IMR-90 (cell line): ENCODE results near the gene FAM177B. TPM values are rescaled to one million over a fixed set of nuclear protein-coding genes. Genes with fewer than 3 reads are reported as not detected.

ENCODE experiments used
- ATAC-seq: fragments of 200-7000 bp; cut with Tn5 transposase; 2 replicates; pipeline ENCODE4 v1.9.1; 2020; ENCODE audit warnings: low read depth, mild to moderate bottlenecking, moderate library complexity
- BruUV-seq: library from RNA; stranded (reverse); fragments of 400-500 nt; replicated peaks from 2 replicates; lab custom pipeline; 2021; lab: Mats Ljungman, UMichigan
- CTCF ChIA-PET: fragments of 300-600 bp; formaldehyde crosslinking; extraction: SDS; loops from one replicate; lab custom pipeline; 2021; ENCODE audit warnings: antibody characterized with exemption; lab: Yijun Ruan, JAX
- POLR2A ChIA-PET: fragments of 300-600 bp; sonication (Branson Sonifier 250); formaldehyde crosslinking; loops from one replicate; lab custom pipeline; 2022; ENCODE audit warnings: antibody characterized with exemption; ENCODE audit not compliant: unreplicated experiment; lab: Charles Lee
- DNase-seq: peaks from one replicate; pipeline ENCODE4 v3.0.0; 2013
- H2AFZ ChIP-seq: replicated peaks from 2 replicates; pipeline ENCODE3; 2013; ENCODE audit warnings: low read length, mild to moderate bottlenecking; ENCODE audit not compliant: poor library complexity
- H2AK5ac ChIP-seq: 2 replicates; pipeline ENCODE4 v1.6.1; 2013; ENCODE audit warnings: low read depth, low read length, inconsistent platforms
- H2AK9ac ChIP-seq: replicated peaks from 2 replicates; pipeline ENCODE3; 2013; ENCODE audit warnings: mild to moderate bottlenecking, low read depth, low read length, moderate library complexity; ENCODE audit not compliant: poor library complexity
- H2BK120ac ChIP-seq: 2 replicates; pipeline ENCODE4 v1.6.1; 2013; ENCODE audit warnings: low read depth, low read length, inconsistent platforms
- H2BK15ac ChIP-seq: 3 replicates; pipeline ENCODE4 v1.6.1; 2013; ENCODE audit warnings: low read depth, low read length, inconsistent platforms
- H2BK20ac ChIP-seq: 2 replicates; pipeline ENCODE4 v1.6.1; 2013; ENCODE audit warnings: low read depth, mild to moderate bottlenecking, inconsistent platforms, low read length, moderate library complexity
- H2BK5ac ChIP-seq: 2 replicates; pipeline ENCODE4 v1.6.1; 2013; ENCODE audit warnings: mild to moderate bottlenecking, low read depth, low read length, inconsistent platforms; ENCODE audit not compliant: poor library complexity, severe bottlenecking
- H3K14ac ChIP-seq: replicated peaks from 2 replicates; pipeline ENCODE4 v1.6.1; 2013; ENCODE audit warnings: low read depth, low read length, inconsistent platforms
- H3K18ac ChIP-seq: 2 replicates; pipeline ENCODE4 v1.6.1; 2013; ENCODE audit warnings: low read depth, low read length, control low read depth
- H3K23ac ChIP-seq: 2 replicates; pipeline ENCODE4 v1.6.1; 2013; ENCODE audit warnings: low read depth, low read length, inconsistent platforms
- H3K27ac ChIP-seq: 2 replicates; pipeline ENCODE4 v1.5.1; 2013; ENCODE audit warnings: mild to moderate bottlenecking, control low read depth, low read length; ENCODE audit not compliant: insufficient read depth
- H3K27me3 ChIP-seq: 2 replicates; pipeline ENCODE4 v1.6.1; 2013; ENCODE audit warnings: low read length; ENCODE audit not compliant: control insufficient read depth, insufficient read depth
- H3K36me3 ChIP-seq: 2 replicates; pipeline ENCODE4 v1.6.1; 2013; ENCODE audit warnings: low read length, mixed read lengths; ENCODE audit not compliant: control insufficient read depth, insufficient read depth
- H3K4ac ChIP-seq: 2 replicates; pipeline ENCODE4 v1.6.1; 2013; ENCODE audit warnings: low read depth, low read length, inconsistent platforms
- H3K4me1 ChIP-seq: 2 replicates; pipeline ENCODE4 v1.6.1; 2013; ENCODE audit warnings: low read length, mixed read lengths; ENCODE audit not compliant: control insufficient read depth, insufficient read depth
- H3K4me2 ChIP-seq: 2 replicates; pipeline ENCODE4 v1.6.1; 2013; ENCODE audit warnings: low read depth, mild to moderate bottlenecking, control low read depth, low read length, moderate library complexity
- H3K4me3 ChIP-seq: 2 replicates; pipeline ENCODE4 v1.5.1; 2013; ENCODE audit warnings: low read depth, mild to moderate bottlenecking, control low read depth, low read length, moderate library complexity; ENCODE audit not compliant: insufficient read depth
- H3K56ac ChIP-seq: 2 replicates; pipeline ENCODE4 v1.6.1; 2013; ENCODE audit warnings: low read length, inconsistent platforms; ENCODE audit not compliant: insufficient read depth; ENCODE audit errors: extremely low read depth
- H3K79me1 ChIP-seq, 2 experiments: 2 replicates each; pipeline ENCODE4 v1.6.1; 2013; ENCODE audit warnings: low read length in 2 of 2, inconsistent platforms in 1 of 2, low read depth in 1 of 2
- H3K9ac ChIP-seq: 2 replicates; pipeline ENCODE4 v1.6.1; 2013; ENCODE audit warnings: low read depth, low read length, control low read depth
- H3K9me1 ChIP-seq: 2 replicates; pipeline ENCODE4 v1.6.1; 2013; ENCODE audit warnings: low read length, inconsistent platforms; ENCODE audit not compliant: insufficient read depth
- H3K9me3 ChIP-seq: 2 replicates; pipeline ENCODE4 v1.6.1; 2013; ENCODE audit warnings: low read length; ENCODE audit not compliant: control insufficient read depth, insufficient read depth
- H4K20me1 ChIP-seq: 2 replicates; pipeline ENCODE4 v1.6.1; 2013; ENCODE audit warnings: low read length, inconsistent platforms; ENCODE audit not compliant: insufficient read depth
- H4K5ac ChIP-seq: 2 replicates; pipeline ENCODE4 v1.6.1; 2013; ENCODE audit warnings: mild to moderate bottlenecking, low read depth, low read length, control low read depth
- H4K8ac ChIP-seq, 2 experiments: 2 replicates each; pipeline ENCODE4 v1.6.1; 2013; ENCODE audit warnings: low read depth in 2 of 2, low read length in 2 of 2, control low read depth in 1 of 2, inconsistent platforms in 1 of 2
- H4K91ac ChIP-seq: 2 replicates; pipeline ENCODE4 v1.6.1; 2013; ENCODE audit warnings: low read depth, low read length, inconsistent platforms; ENCODE audit not compliant: insufficient read depth
- CEBPB ChIP-seq: IDR thresholded peaks from 2 replicates; pipeline ENCODE4 v1.6.1; 2012; ENCODE audit warnings: low read depth, low read length, improper control_type of control experiment
- MXI1 ChIP-seq: IDR thresholded peaks from 2 replicates; pipeline ENCODE4 v1.6.1; 2012; ENCODE audit warnings: low read depth, mild to moderate bottlenecking, low read length, moderate library complexity, borderline replicate concordance
- NFE2L2 ChIP-seq: fragments of 150-350 bp; IDR thresholded peaks from 2 replicates; pipeline ENCODE4 v1.6.1; 2016; ENCODE audit warnings: low read depth, mild to moderate bottlenecking, low read length
- WGBS, 2 experiments: methylation state at CpG; one replicate each; pipeline versions ENCODE4 v1.1.5 to v1.1.7; 2013; ENCODE audit warnings: missing lambda C conversion rate in 2 of 2; ENCODE audit not compliant: insufficient read length in 1 of 2; ENCODE audit errors: extremely low coverage in 2 of 2; 5-methylcytosine and 5-hydroxymethylcytosine counted together
- dilution Hi-C: fragments of 300-500 bp; cut with HindIII; formaldehyde crosslinking; loops from one replicate; pipeline ENCODE4 v1.14.3; 2018; ENCODE audit warnings: low sequenced_read_pairs; ENCODE audit not compliant: unreplicated experiment
- in situ Hi-C: fragments of 300-500 bp; cut with MboI; formaldehyde crosslinking; loops from 3 replicates; pipeline ENCODE4 v1.14.3; 2019; ENCODE audit warnings: low sequenced_read_pairs, inconsistent platforms, mixed read lengths
- intact Hi-C: fragments of 100-400 bp; cut with micrococcal nuclease; formaldehyde crosslinking; loops from 2 replicates; pipeline ENCODE4 v1.10.0; 2022
- polyA plus RNA-seq, 3 experiments: library from polyadenylated mRNA; depleted of rRNA; stranded (reverse); fragments of >200 nt; gene quantifications; 2 replicates each; pipeline ENCODE4 v1.2.3, GENCODE V29; 2012; ENCODE audit warnings: low replicate concordance in 1 of 3
- total RNA-seq: library from RNA; depleted of rRNA; stranded (reverse); fragments of >200 nt; gene quantifications from 2 replicates; pipeline ENCODE4 v1.2.3, GENCODE V29; 2012

FAM177B gene
- total and polyA plus RNA-seq, 2 of the 4 experiments (the other 2 are of a cell fraction): not detected

DNA sequence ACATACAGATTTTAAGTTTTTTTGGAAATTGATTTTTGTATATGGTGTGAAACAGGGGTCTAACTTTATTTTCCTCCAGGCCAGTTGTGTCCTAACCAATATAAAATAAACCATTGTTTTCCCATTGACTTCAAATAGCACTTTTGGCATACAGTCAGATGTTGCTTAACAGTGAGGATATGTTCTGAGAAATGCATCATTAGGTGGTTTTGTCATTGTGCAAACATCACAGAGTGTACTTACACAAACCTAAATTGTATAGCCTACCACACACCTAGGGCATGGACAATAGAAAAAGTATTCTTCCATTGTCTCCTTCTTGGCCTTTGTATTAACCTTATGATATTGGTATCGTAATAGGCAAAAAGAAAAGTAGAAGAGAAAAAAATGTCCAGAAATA lies 40.5 kb downstream of the FAM177B start:
- Histone ChIP-seq H4K8ac (no peak overlapping the region), H4K91ac (no peak overlapping the region), H3K4me1 (no peaks in the 10 kb centered on the region), H3K9me1 (no peaks in the 10 kb centered on the region), H3K23ac (no peak overlapping the region), H2BK120ac (no peak overlapping the region), H2AK5ac (no peak overlapping the region), H3K9me3 (no peaks in the 10 kb centered on the region), H3K18ac (no peak overlapping the region), H3K4me3 (no peak overlapping the region), H3K4ac (no peak overlapping the region), H2BK20ac (no peak overlapping the region), H4K5ac (no peak overlapping the region), H3K79me1 (no peaks in the 10 kb centered on the region), H4K20me1 (no peaks in the 10 kb centered on the region), H3K14ac (no peak overlapping the region), H3K36me3 (no peaks in the 10 kb centered on the region), H3K56ac (no peak overlapping the region), H3K27ac (no peak overlapping the region), H2AFZ (no peak overlapping the region), H2AK9ac (no peak overlapping the region), H3K27me3 (no peaks in the 10 kb centered on the region), H2BK5ac (no peak overlapping the region), H3K9ac (no peak overlapping the region), H3K4me2 (no peak overlapping the region), H2BK15ac (no peak overlapping the region)
- WGBS, 2 experiments: no CpG with 5 or more reads among the region's 1 CpG
- intact Hi-C loops: no loop called here
- ATAC-seq (no peak), DNase-seq (peak; percentile 17)
- no TSS peak for BruUV-seq
- ChIA-PET CTCF (interaction anchor here (1.0 kb wide), 1 partner anchor 359 kb away, joined by 3 read pairs; no protein-coding TSS in a partner anchor), POLR2A (no interaction called here)
- in situ Hi-C loops: no loop called here
- TF ChIP-seq NFE2L2 (no peak), MXI1 (no peak), CEBPB (peak; percentile 22; the same call in 1 of the 2 replicates)
- dilution Hi-C loops: loop anchor here (25.0 kb wide), 1 partner anchor 310 kb away; no protein-coding TSS in a partner anchor
